CD4-positive, alpha-beta T cell (primary cell): ENCODE results near the gene STAT5B. TPM values are rescaled to one million over a fixed set of nuclear protein-coding genes. Genes with fewer than 3 reads are reported as not detected.

Experiments used
- ATAC-seq: fragments of 200-7000 bp; cut with Tn5 transposase; one replicate; pipeline ENCODE4 v1.10.0; 2022; ENCODE audit warnings: mild to moderate bottlenecking; ENCODE audit not compliant: poor library complexity
- CTCF ChIA-PET: fragments of 350-600 bp; sonication (Branson Sonifier 250); formaldehyde crosslinking; loops from one replicate; lab custom pipeline; 2021; ENCODE audit warnings: antibody characterized with exemption, inconsistent platforms; lab: Charles Lee
- POLR2A ChIA-PET: fragments of 350-600 bp; sonication (Branson Sonifier 250); formaldehyde crosslinking; loops from one replicate; lab custom pipeline; 2021; ENCODE audit warnings: antibody characterized with exemption, inconsistent platforms; lab: Charles Lee
- DNase-seq, 14 experiments: peaks; one replicate each; pipeline ENCODE4 v3.0.0-alpha.2; 2013 to 2020; ENCODE audit warnings: mixed read lengths in 2 of 14
- H3K27ac ChIP-seq, 2 donors: one replicate each; pipeline versions ENCODE4 v1.5.1 to v1.7.0; 2013; ENCODE audit warnings: low read length in 2 of 2, low read depth in 1 of 2, mild to moderate bottlenecking in 1 of 2
- H3K27me3 ChIP-seq, 2 experiments: 1 replicate in 1 of 2; 2 replicates in 1 of 2; pipeline versions ENCODE4 v1.6.1 to v1.7.0; 2013; ENCODE audit warnings: low read length in 2 of 2, control low read depth in 1 of 2, mild to moderate bottlenecking in 1 of 2, moderate library complexity in 1 of 2; ENCODE audit not compliant: insufficient read depth in 2 of 2, control insufficient read depth in 1 of 2
- H3K36me3 ChIP-seq: one replicate; pipeline ENCODE4 v1.6.1; 2013; ENCODE audit warnings: low read length, control low read depth; ENCODE audit not compliant: insufficient read depth
- H3K4me1 ChIP-seq: one replicate; pipeline ENCODE4 v1.6.1; 2013; ENCODE audit warnings: low read length, control low read depth; ENCODE audit not compliant: insufficient read depth
- H3K4me3 ChIP-seq: one replicate; pipeline ENCODE4 v1.5.1; 2013; ENCODE audit warnings: mild to moderate bottlenecking, low read length, moderate library complexity
- H3K9me3 ChIP-seq, 2 experiments: 1 replicate in 1 of 2; 2 replicates in 1 of 2; pipeline versions ENCODE4 v1.6.1 to v1.7.0; 2013; ENCODE audit warnings: low read length in 2 of 2, mild to moderate bottlenecking in 2 of 2, control low read depth in 1 of 2, moderate library complexity in 1 of 2; ENCODE audit not compliant: control insufficient read depth in 1 of 2, insufficient read depth in 1 of 2
- H3K27ac Mint-ChIP-seq: one replicate; pipeline ENCODE4 v1.8.0; 2020; ENCODE audit warnings: mixed read lengths
- H3K27me3 Mint-ChIP-seq: one replicate; pipeline ENCODE4 v1.8.0; 2021; ENCODE audit warnings: mixed read lengths
- H3K36me3 Mint-ChIP-seq: one replicate; pipeline ENCODE4 v1.8.0; 2021; ENCODE audit warnings: low read depth, mixed read lengths
- H3K4me1 Mint-ChIP-seq: one replicate; pipeline ENCODE4 v1.8.0; 2021; ENCODE audit warnings: low read depth, mixed read lengths
- H3K4me3 Mint-ChIP-seq: one replicate; pipeline ENCODE4 v1.8.0; 2020; ENCODE audit warnings: mild to moderate bottlenecking, mixed read lengths
- H3K9me3 Mint-ChIP-seq: one replicate; pipeline ENCODE4 v1.8.0; 2020; ENCODE audit warnings: mixed read lengths
- CTCF ChIP-seq: fragments of 200-600 bp; IDR thresholded peaks from one replicate; pipeline ENCODE4 v1.8.0; 2022; ENCODE audit warnings: antibody characterized with exemption, mild to moderate bottlenecking
- intact Hi-C, 2 experiments: fragments of 100-400 bp; cut with DNase I in 1 of 2; cut with micrococcal nuclease in 1 of 2; formaldehyde crosslinking; loops; one replicate each; pipeline versions ENCODE4 v1.15.1 to v1.9.0; 2023 to 2025; cut with DNase I, micrococcal nuclease
- total RNA-seq, 174 experiments: library from RNA in 2 of 174; stranded (reverse) in 2 of 174; gene quantifications; one replicate each; pipeline ENCODE4 v1.2.3 and lab custom pipeline; 2021 to 2026

The STAT5B gene
- total RNA-seq, 2 experiments from 2014 or later = 99.4 to 104 TPM

GRCh38 chr17:42167807-42168206 lies 108.4 kb downstream of the STAT5B start:
- ATAC-seq (no peak), DNase-seq (no peak)
- Mint-ChIP-seq H3K4me1 (no peaks in the 10 kb centered on the region), H3K36me3 (no peaks in the 10 kb centered on the region), H3K4me3 (no peak overlapping the region), H3K9me3 (no peaks in the 10 kb centered on the region), H3K27ac (no peak overlapping the region), H3K27me3 (no peaks in the 10 kb centered on the region)
- POLR2A ChIA-PET = no interaction called here
- no peaks in the 10 kb centered on the region for H3K36me3 ChIP-seq
- TF ChIP-seq CTCF = no peak
- no peaks in the 10 kb centered on the region for H3K27me3 ChIP-seq
- no peak overlapping the region for H3K27ac ChIP-seq
- intact Hi-C loops = no loop called here
- no peaks in the 10 kb centered on the region for H3K9me3 ChIP-seq
- no peaks in the 10 kb centered on the region for H3K4me1 ChIP-seq
- no peak overlapping the region for H3K4me3 ChIP-seq
- CTCF ChIA-PET = no interaction called here

GRCh38 chr17:42166196-42166763 lies 109.9 kb downstream of the STAT5B start:
- Mint-ChIP-seq H3K4me3 (no peak overlapping the region), H3K27me3 (no peaks in the 10 kb centered on the region), H3K27ac (no peak overlapping the region), H3K4me1 (no peaks in the 10 kb centered on the region), H3K9me3 (no peaks in the 10 kb centered on the region), H3K36me3 (no peaks in the 10 kb centered on the region)
- ChIA-PET CTCF (no interaction called here), POLR2A (no interaction called here)
- no peak for ATAC-seq
- no peaks in the 10 kb centered on the region for H3K36me3 ChIP-seq
- H3K9me3 ChIP-seq = no peaks in the 10 kb centered on the region
- H3K27me3 ChIP-seq = no peaks in the 10 kb centered on the region
- H3K27ac ChIP-seq = no peak overlapping the region
- TF ChIP-seq CTCF = no peak
- intact Hi-C loops = no loop called here
- DNase-seq = no peak
- H3K4me3 ChIP-seq = no peak overlapping the region
- H3K4me1 ChIP-seq = no peaks in the 10 kb centered on the region

- DNase-seq (no peak), ATAC-seq (no peak)
- H3K36me3 Mint-ChIP-seq = no peaks in the 10 kb centered on the region
- ChIA-PET CTCF (no interaction called here), POLR2A (no interaction called here)
- no peaks in the 10 kb centered on the region for H3K4me1 Mint-ChIP-seq
- no peaks in the 10 kb centered on the region for H3K9me3 Mint-ChIP-seq
- no peak for TF ChIP-seq CTCF
- no peak overlapping the region for H3K27ac ChIP-seq
- no peaks in the 10 kb centered on the region for H3K9me3 ChIP-seq
- no peaks in the 10 kb centered on the region for H3K27me3 ChIP-seq
- H3K27ac Mint-ChIP-seq = no peak overlapping the region
- no peak overlapping the region for H3K4me3 ChIP-seq
- H3K4me3 Mint-ChIP-seq = no peak overlapping the region
- intact Hi-C loops = no loop called here
- no peaks in the 10 kb centered on the region for H3K4me1 ChIP-seq
- H3K27me3 Mint-ChIP-seq = no peaks in the 10 kb centered on the region
- H3K36me3 ChIP-seq = no peaks in the 10 kb centered on the region
These were observed 110.4 kb downstream of the STAT5B start for GRCh38 chr17:42165751-42166150.
